ENCODE results near the gene NUMB. TPM values are rescaled to one million over a fixed set of nuclear protein-coding genes. Genes with fewer than 3 reads are reported as not detected.

Gene NUMB
- total and polyA plus RNA-seq, 2 donors = 15.9 to 38.3 TPM

DNA sequence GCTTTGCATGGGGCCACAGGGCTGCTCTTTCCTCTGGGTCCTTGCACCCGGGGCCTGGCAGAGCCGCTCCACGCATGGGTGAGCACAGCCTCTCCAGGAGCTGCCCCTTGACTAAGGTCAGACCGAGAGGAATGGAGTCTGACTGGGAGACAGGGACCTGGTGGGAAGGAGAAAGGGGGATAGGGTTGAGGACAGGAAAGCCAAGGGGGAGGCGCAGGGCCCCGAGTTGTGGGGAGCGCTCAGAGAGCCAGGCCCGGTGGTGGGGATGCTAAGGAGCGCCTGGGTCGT lies 205.1 kb downstream of the NUMB start:
- no peaks in the 10 kb centered on the region for H3K36me3 ChIP-seq (ENCODE audit: control insufficient read depth in 2 of 2, insufficient read depth in 2 of 2, low read length in 1 of 2)
- no peak for DNase-seq (ENCODE audit: low read depth in 6 of 9, low spot score in 9 of 9)
- no peak overlapping the region for H3K4me3 ChIP-seq (ENCODE audit: low read length in 2 of 2)
- H3K27ac ChIP-seq (ENCODE audit: low read depth in 1 of 2, low read length in 1 of 2) = no peak overlapping the region
- H3K9me3 ChIP-seq (ENCODE audit: control insufficient read depth in 2 of 2, insufficient read depth in 1 of 2, low read length in 1 of 2) = no peaks in the 10 kb centered on the region
- H3K4me1 ChIP-seq (ENCODE audit: control insufficient read depth in 2 of 2, insufficient read depth in 2 of 2, low read length in 2 of 2) = peaks cover 0 to 2% of the 10 kb centered on the region in 2 donors
- no peaks in the 10 kb centered on the region for H3K27me3 ChIP-seq (ENCODE audit: control insufficient read depth in 2 of 2, insufficient read depth in 1 of 2, low read length in 1 of 2)
- 95% methylated on average over 10 of the region's 10 CpGs for WGBS

DNA sequence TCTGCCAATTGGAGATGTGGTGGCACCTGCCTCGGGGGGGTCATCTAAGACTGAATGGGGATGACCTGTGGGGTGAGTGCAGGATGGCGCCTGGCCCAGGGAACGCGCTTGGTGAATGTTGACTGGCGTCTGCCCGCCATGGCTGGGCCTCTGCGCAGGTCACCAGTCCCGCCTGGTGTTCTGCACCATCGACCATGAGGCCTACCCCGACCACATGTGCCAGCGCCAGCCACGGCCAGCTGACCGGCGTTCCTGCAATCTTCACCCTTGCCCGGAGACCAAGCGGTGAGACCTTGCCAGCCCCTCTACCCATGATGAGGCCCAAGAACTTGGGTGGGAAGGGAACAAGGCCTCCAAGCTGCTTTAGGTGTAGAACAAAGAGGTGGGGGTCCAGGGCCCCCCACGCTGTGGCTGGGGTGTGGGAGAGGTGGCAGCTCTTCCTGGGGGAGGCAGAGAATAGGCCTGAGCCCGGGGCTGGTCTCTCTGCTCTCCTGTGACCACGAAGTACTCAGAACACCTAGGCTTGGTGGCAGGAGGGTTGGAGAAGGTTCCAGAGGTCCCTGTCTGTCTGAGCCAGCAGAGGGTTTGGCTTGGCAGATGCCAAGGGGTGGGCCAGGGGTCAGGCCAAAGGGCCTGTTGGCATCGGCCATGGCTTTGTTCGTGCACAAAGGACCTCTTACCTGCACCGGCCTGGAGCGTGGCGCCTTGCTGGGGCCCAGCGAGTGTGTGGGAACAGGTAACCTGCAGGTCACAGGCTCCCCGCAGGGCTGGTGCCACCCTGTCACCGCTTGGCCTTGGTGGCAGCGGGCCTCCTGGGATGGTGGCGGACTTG lies 205.6 kb downstream of the NUMB start:
- no peak for DNase-seq (ENCODE audit: low read depth in 6 of 9, low spot score in 9 of 9)
- H3K27me3 ChIP-seq (ENCODE audit: control insufficient read depth in 2 of 2, insufficient read depth in 1 of 2, low read length in 1 of 2) = no peaks in the 10 kb centered on the region
- no peaks in the 10 kb centered on the region for H3K36me3 ChIP-seq (ENCODE audit: control insufficient read depth in 2 of 2, insufficient read depth in 2 of 2, low read length in 1 of 2)
- 92% methylated on average over 29 of the region's 29 CpGs for WGBS
- H3K27ac ChIP-seq (ENCODE audit: low read depth in 1 of 2, low read length in 1 of 2) = no peak overlapping the region
- peaks cover 0 to 4% of the 10 kb centered on the region in 2 donors for H3K4me1 ChIP-seq (ENCODE audit: control insufficient read depth in 2 of 2, insufficient read depth in 2 of 2, low read length in 2 of 2)
- H3K4me3 ChIP-seq (ENCODE audit: low read length in 2 of 2) = no peak overlapping the region
- H3K9me3 ChIP-seq (ENCODE audit: control insufficient read depth in 2 of 2, insufficient read depth in 1 of 2, low read length in 1 of 2) = no peaks in the 10 kb centered on the region

DNA sequence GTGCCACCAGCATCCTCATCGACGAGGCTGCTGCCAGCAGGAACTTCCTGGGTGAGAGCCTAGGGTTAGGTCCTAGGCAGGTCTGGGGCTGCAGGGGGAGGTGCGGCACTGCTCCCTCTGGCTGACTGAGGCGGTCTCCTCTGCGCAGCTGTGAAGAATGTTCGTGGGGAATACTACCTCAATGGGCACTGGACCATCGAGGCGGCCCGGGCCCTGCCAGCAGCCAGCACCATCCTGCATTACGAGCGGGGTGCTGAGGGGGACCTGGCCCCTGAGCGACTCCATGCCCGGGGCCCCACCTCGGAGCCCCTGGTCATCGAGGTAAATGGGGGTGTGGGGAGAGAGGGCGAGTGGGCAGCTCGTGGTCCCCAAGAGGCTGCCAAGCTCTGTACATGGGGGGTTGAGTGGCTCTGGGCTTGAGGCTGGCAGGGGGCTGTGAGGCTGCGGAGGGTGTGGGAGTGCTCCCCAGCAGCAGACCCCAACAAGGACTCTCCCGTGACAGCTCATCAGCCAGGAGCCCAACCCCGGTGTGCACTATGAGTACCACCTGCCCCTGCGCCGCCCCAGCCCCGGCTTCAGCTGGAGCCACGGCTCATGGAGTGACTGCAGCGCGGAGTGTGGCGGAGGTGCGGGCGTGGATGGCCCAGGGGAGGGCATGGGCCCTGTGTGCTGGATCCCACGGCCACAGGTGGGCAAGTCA lies 206.7 kb downstream of the NUMB start:
- no peak overlapping the region for H3K27ac ChIP-seq (ENCODE audit: low read depth in 1 of 2, low read length in 1 of 2)
- peaks cover 0 to 5% of the 10 kb centered on the region in 2 donors for H3K27me3 ChIP-seq (ENCODE audit: control insufficient read depth in 2 of 2, insufficient read depth in 1 of 2, low read length in 1 of 2)
- no peak overlapping the region for H3K4me3 ChIP-seq (ENCODE audit: low read length in 2 of 2)
- H3K4me1 ChIP-seq (ENCODE audit: control insufficient read depth in 2 of 2, insufficient read depth in 2 of 2, low read length in 2 of 2) = peaks cover under 1 to 4% of the 10 kb centered on the region in 2 donors
- 98% methylated on average over 30 of the region's 30 CpGs for WGBS
- H3K36me3 ChIP-seq (ENCODE audit: control insufficient read depth in 2 of 2, insufficient read depth in 2 of 2, low read length in 1 of 2) = no peaks in the 10 kb centered on the region
- DNase-seq (ENCODE audit: low read depth in 6 of 9, low spot score in 9 of 9) = no peak
- H3K9me3 ChIP-seq (ENCODE audit: control insufficient read depth in 2 of 2, insufficient read depth in 1 of 2, low read length in 1 of 2) = no peaks in the 10 kb centered on the region

DNA sequence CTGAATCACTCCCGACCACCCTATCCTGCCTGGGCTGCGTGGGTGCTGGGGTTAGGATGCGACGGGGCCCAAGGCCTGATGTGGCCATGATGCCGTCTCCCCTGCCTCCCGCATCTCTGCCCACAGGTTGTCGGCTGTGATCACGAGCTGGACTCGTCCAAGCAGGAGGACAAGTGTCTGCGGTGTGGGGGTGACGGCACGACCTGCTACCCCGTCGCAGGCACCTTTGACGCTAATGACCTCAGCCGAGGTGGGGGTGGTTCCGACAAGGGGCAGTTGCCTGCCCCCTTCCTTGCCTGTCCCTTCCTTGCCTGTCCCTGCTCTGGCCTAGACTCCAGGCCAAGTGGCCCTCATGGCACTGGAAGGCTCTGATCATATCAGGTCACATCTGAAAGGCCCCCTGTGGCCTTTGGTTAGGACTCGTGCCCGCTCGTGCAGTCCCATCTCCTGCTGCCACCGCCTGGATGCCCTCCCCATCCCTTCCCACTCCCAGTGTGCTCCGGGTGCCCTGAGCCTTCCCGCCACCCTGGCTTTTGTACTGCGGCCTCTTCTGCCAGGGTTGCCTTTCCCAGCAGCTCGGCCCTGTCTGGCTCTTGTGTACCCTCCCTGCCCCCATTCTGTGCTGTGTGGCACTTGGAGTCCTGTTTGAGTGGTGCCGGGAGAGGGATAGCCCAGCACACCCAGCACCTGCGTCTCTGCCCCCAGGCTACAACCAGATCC lies 207.4 kb downstream of the NUMB start:
- DNase-seq (ENCODE audit: low read depth in 6 of 9, low spot score in 9 of 9) = no peak
- no peak overlapping the region for H3K27ac ChIP-seq (ENCODE audit: low read depth in 1 of 2, low read length in 1 of 2)
- 95% methylated on average over 27 of the region's 27 CpGs for WGBS
- no peak overlapping the region for H3K4me3 ChIP-seq (ENCODE audit: low read length in 2 of 2)
- H3K36me3 ChIP-seq (ENCODE audit: control insufficient read depth in 2 of 2, insufficient read depth in 2 of 2, low read length in 1 of 2) = no peaks in the 10 kb centered on the region
- peaks cover 5 to 9% of the 10 kb centered on the region in 2 donors for H3K4me1 ChIP-seq (ENCODE audit: control insufficient read depth in 2 of 2, insufficient read depth in 2 of 2, low read length in 2 of 2)
- no peaks in the 10 kb centered on the region for H3K9me3 ChIP-seq (ENCODE audit: control insufficient read depth in 2 of 2, insufficient read depth in 1 of 2, low read length in 1 of 2)
- peaks cover 0 to 12% of the 10 kb centered on the region in 2 donors for H3K27me3 ChIP-seq (ENCODE audit: control insufficient read depth in 2 of 2, insufficient read depth in 1 of 2, low read length in 1 of 2)

DNA sequence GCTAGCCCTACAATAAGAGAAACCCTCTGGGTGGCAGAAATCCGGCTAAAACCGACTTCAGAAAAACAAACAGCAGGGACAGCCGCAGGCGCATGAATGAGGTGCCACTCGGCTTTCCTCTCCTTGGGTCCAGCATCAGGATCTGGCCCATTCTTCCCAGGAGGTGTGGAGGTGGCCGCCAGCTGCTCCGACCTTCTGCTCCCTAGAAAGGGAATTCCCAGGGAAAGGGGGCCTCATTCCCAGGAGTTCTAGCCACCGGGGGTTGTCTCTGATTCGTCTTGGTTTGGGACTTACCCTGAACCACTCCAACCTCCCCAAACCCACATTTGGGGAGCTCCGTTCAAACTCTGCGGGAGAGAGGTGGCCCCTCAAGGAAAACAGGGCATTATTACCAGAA lies 208.0 kb downstream of the NUMB start:
- peaks cover 0 to under 1% of the 10 kb centered on the region in 2 donors for H3K9me3 ChIP-seq (ENCODE audit: control insufficient read depth in 2 of 2, insufficient read depth in 1 of 2, low read length in 1 of 2)
- 98% methylated on average over 11 of the region's 11 CpGs for WGBS
- no peaks in the 10 kb centered on the region for H3K36me3 ChIP-seq (ENCODE audit: control insufficient read depth in 2 of 2, insufficient read depth in 2 of 2, low read length in 1 of 2)
- H3K4me1 ChIP-seq (ENCODE audit: control insufficient read depth in 2 of 2, insufficient read depth in 2 of 2, low read length in 2 of 2) = peaks cover 9 to 15% of the 10 kb centered on the region in 2 donors
- DNase-seq (ENCODE audit: low read depth in 6 of 9, low spot score in 9 of 9) = no peak
- H3K27me3 ChIP-seq (ENCODE audit: control insufficient read depth in 2 of 2, insufficient read depth in 1 of 2, low read length in 1 of 2) = peaks cover 0 to 18% of the 10 kb centered on the region in 2 donors
- H3K27ac ChIP-seq (ENCODE audit: low read depth in 1 of 2, low read length in 1 of 2) = no peak overlapping the region
- H3K4me3 ChIP-seq (ENCODE audit: low read length in 2 of 2) = no peak overlapping the region

DNA sequence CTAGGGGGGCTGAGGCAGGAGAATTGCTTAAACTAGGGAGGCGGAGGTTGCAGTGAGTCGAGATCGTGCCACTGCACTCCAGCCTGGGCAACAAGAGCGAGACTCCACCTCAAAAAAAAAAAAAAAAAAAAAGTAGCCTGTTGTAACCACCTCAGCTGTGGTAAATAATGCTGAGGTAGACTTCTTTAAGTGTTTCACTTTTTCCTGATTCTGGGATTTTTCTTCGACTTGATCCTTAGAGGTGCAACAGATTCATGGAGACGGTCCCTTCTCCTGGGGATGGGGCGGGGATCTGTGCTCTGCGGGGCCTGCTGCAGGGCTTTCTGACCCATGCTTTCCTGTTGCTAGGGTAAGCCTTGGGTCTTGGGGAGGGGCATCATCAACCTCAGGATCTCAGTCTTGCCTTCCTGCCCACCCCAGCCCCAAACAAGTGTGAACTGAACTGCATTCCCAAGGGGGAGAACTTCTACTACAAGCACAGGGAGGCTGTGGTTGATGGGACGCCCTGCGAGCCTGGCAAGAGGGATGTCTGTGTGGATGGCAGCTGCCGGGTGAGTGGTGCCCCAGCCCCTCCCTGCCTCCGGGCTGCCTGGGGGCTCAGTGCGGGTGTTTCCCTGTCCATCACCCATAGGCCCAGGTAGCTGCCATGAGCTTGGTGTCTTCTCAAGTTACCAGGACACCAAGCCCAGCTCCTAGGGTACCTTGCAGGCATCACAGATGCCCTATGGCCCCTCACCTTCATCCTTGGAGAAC lies 208.6 kb downstream of the NUMB start:
- Histone ChIP-seq H3K27me3 (ENCODE audit: control insufficient read depth in 2 of 2, insufficient read depth in 1 of 2, low read length in 1 of 2) (peaks cover 0 to 24% of the 10 kb centered on the region in 2 donors), H3K4me1 (ENCODE audit: control insufficient read depth in 2 of 2, insufficient read depth in 2 of 2, low read length in 2 of 2) (peaks cover 10 to 21% of the 10 kb centered on the region in 2 donors), H3K4me3 (ENCODE audit: low read length in 2 of 2) (no peak overlapping the region), H3K9me3 (ENCODE audit: control insufficient read depth in 2 of 2, insufficient read depth in 1 of 2, low read length in 1 of 2) (peaks cover 0 to 4% of the 10 kb centered on the region in 2 donors), H3K27ac (ENCODE audit: low read depth in 1 of 2, low read length in 1 of 2) (no peak overlapping the region), H3K36me3 (ENCODE audit: control insufficient read depth in 2 of 2, insufficient read depth in 2 of 2, low read length in 1 of 2) (no peaks in the 10 kb centered on the region)
- WGBS = 91% methylated on average over 13 of the region's 13 CpGs
- DNase-seq (ENCODE audit: low read depth in 6 of 9, low spot score in 9 of 9) = no peak

DNA sequence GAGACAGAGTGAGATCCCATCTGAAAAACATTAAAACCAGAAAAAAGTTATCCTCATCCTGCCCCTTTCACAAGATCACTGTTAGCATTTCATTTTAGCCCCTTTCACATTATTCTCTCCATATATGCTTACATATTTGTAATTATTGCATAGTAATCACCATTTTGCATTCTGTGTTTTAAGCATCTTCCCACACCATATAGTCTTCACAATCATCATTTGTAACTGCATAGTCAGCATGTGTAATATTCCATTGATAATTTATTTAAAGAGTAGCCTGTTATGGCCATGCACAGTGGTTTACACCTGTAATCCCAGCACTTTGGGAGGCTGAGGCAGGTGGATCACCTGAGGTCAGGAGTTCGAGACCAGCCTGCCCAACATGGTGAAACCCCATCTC lies 209.2 kb downstream of the NUMB start:
- WGBS = 97% methylated on average over 1 of the region's 1 CpG
- peaks cover 10 to 27% of the 10 kb centered on the region in 2 donors for H3K4me1 ChIP-seq (ENCODE audit: control insufficient read depth in 2 of 2, insufficient read depth in 2 of 2, low read length in 2 of 2)
- H3K9me3 ChIP-seq (ENCODE audit: control insufficient read depth in 2 of 2, insufficient read depth in 1 of 2, low read length in 1 of 2) = peaks cover 0 to 4% of the 10 kb centered on the region in 2 donors
- no peak overlapping the region for H3K27ac ChIP-seq (ENCODE audit: low read depth in 1 of 2, low read length in 1 of 2)
- H3K36me3 ChIP-seq (ENCODE audit: control insufficient read depth in 2 of 2, insufficient read depth in 2 of 2, low read length in 1 of 2) = no peaks in the 10 kb centered on the region
- peaks cover 0 to 30% of the 10 kb centered on the region in 2 donors for H3K27me3 ChIP-seq (ENCODE audit: control insufficient read depth in 2 of 2, insufficient read depth in 1 of 2, low read length in 1 of 2)
- H3K4me3 ChIP-seq (ENCODE audit: low read length in 2 of 2) = no peak overlapping the region
- DNase-seq (ENCODE audit: low read depth in 6 of 9, low spot score in 9 of 9) = no peak

DNA sequence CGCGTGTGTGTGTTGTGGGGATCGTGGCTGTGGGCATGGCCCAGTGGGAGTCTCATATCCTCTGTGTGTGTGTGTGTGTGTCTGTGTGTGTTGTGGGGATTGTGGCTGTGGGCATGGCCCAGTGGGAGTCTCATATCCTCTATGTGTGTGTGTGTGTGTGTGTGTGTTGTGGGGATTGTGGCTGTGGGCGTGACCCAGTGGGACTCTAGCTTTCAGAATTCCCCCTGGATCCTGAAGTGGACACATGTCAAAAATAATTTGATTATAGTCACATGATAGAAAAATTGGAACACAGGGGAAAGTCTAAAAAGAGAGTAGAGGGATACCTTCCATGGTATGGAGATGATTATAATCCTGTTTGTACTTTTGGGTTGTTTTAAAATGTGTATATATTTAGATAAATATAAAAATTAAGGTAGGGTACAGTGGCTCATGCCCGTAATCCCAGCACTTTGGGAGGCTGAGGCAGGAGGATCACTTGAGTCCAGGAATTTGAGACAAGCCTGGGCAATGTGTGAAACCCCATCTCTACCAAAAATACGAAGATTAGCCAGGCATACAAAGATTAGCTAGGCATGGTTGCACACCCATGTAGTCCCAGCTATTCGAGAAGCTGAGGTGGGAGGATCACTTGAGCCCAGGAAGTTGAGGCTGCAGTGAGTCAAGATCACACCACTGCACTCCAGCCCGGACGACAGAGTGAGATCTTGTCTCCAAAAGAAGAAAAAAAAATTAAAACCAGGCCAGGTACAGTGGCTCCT lies 210.1 kb downstream of the NUMB start:
- no peak for DNase-seq (ENCODE audit: low read depth in 6 of 9, low spot score in 9 of 9)
- WGBS = 86% methylated on average over 9 of the region's 9 CpGs
- Histone ChIP-seq H3K36me3 (ENCODE audit: control insufficient read depth in 2 of 2, insufficient read depth in 2 of 2, low read length in 1 of 2) (no peaks in the 10 kb centered on the region), H3K27ac (ENCODE audit: low read depth in 1 of 2, low read length in 1 of 2) (no peak overlapping the region), H3K9me3 (ENCODE audit: control insufficient read depth in 2 of 2, insufficient read depth in 1 of 2, low read length in 1 of 2) (peaks cover 0 to 4% of the 10 kb centered on the region in 2 donors), H3K4me3 (ENCODE audit: low read length in 2 of 2) (no peak overlapping the region), H3K27me3 (ENCODE audit: control insufficient read depth in 2 of 2, insufficient read depth in 1 of 2, low read length in 1 of 2) (peaks cover 0 to 37% of the 10 kb centered on the region in 2 donors), H3K4me1 (ENCODE audit: control insufficient read depth in 2 of 2, insufficient read depth in 2 of 2, low read length in 2 of 2) (peaks cover 10 to 31% of the 10 kb centered on the region in 2 donors)
